ENCODE results near the gene TMED8.

TMED8 gene

GRCh38 chr14:77369285-77369684, 7.6 kb downstream of the TMED8 start:
- 82 to 83% methylated on average over 1 of the region's 1 CpG for whole genome bisulfite sequencing, 2 experiments
- H3K27ac ChIP-seq (ENCODE audit: insufficient read depth, low read depth, low read length, poor library complexity, severe bottlenecking) = no peak overlapping the region
- H3K4me3 ChIP-seq (ENCODE audit: insufficient read depth, low read depth, low read length) = no peak overlapping the region
- H3K36me3 ChIP-seq (ENCODE audit: control insufficient read depth, insufficient read depth, low read length) = no peaks in the 10 kb centered on the region
- no peaks in the 10 kb centered on the region for H3K9me3 ChIP-seq (ENCODE audit: control insufficient read depth, low read length)
- no peaks in the 10 kb centered on the region for H3K4me1 ChIP-seq (ENCODE audit: control insufficient read depth, insufficient read depth, low read length)
- no peaks in the 10 kb centered on the region for H3K27me3 ChIP-seq (ENCODE audit: control insufficient read depth, insufficient read depth, low read length, poor library complexity, severe bottlenecking)

GRCh38 chr14:77364146-77364545, 12.7 kb downstream of the TMED8 start:
- WGBS, 2 experiments = 84 to 94% methylated on average over 3 of the region's 3 CpGs
- H3K27ac ChIP-seq (ENCODE audit: insufficient read depth, low read depth, low read length, poor library complexity, severe bottlenecking) = no peak overlapping the region
- no peaks in the 10 kb centered on the region for H3K9me3 ChIP-seq (ENCODE audit: control insufficient read depth, low read length)
- H3K36me3 ChIP-seq (ENCODE audit: control insufficient read depth, insufficient read depth, low read length) = no peaks in the 10 kb centered on the region
- H3K27me3 ChIP-seq (ENCODE audit: control insufficient read depth, insufficient read depth, low read length, poor library complexity, severe bottlenecking) = no peaks in the 10 kb centered on the region
- H3K4me1 ChIP-seq (ENCODE audit: control insufficient read depth, insufficient read depth, low read length) = no peaks in the 10 kb centered on the region
- H3K4me3 ChIP-seq (ENCODE audit: insufficient read depth, low read depth, low read length) = no peak overlapping the region

- Histone ChIP-seq H3K36me3 (ENCODE audit: control insufficient read depth, insufficient read depth, low read length) (no peaks in the 10 kb centered on the region), H3K27me3 (ENCODE audit: control insufficient read depth, insufficient read depth, low read length, poor library complexity, severe bottlenecking) (no peaks in the 10 kb centered on the region), H3K9me3 (ENCODE audit: control insufficient read depth, low read length) (no peaks in the 10 kb centered on the region), H3K27ac (ENCODE audit: insufficient read depth, low read depth, low read length, poor library complexity, severe bottlenecking) (no peak overlapping the region), H3K4me3 (ENCODE audit: insufficient read depth, low read depth, low read length) (no peak overlapping the region), H3K4me1 (ENCODE audit: control insufficient read depth, insufficient read depth, low read length) (no peaks in the 10 kb centered on the region)
- 93 to 100% methylated on average over 1 of the region's 1 CpG for WGBS, 2 experiments
Measured at GRCh38 chr14:77359626-77360025, 17.3 kb downstream of the TMED8 start.

- H3K4me3 ChIP-seq (ENCODE audit: insufficient read depth, low read depth, low read length) = no peak overlapping the region
- no peaks in the 10 kb centered on the region for H3K4me1 ChIP-seq (ENCODE audit: control insufficient read depth, insufficient read depth, low read length)
- H3K9me3 ChIP-seq (ENCODE audit: control insufficient read depth, low read length) = no peaks in the 10 kb centered on the region
- WGBS, 2 experiments = 90 to 91% methylated on average over 4 of the region's 4 CpGs
- H3K36me3 ChIP-seq (ENCODE audit: control insufficient read depth, insufficient read depth, low read length) = no peaks in the 10 kb centered on the region
- no peak overlapping the region for H3K27ac ChIP-seq (ENCODE audit: insufficient read depth, low read depth, low read length, poor library complexity, severe bottlenecking)
- no peaks in the 10 kb centered on the region for H3K27me3 ChIP-seq (ENCODE audit: control insufficient read depth, insufficient read depth, low read length, poor library complexity, severe bottlenecking)
Measured at GRCh38 chr14:77356899-77357298, 20.0 kb downstream of the TMED8 start.

GRCh38 chr14:77355811-77356210, 21.1 kb downstream of the TMED8 start:
- WGBS, 2 experiments = 95 to 97% methylated on average over 4 of the region's 4 CpGs
- no peak overlapping the region for H3K27ac ChIP-seq (ENCODE audit: insufficient read depth, low read depth, low read length, poor library complexity, severe bottlenecking)

GRCh38 chr14:77353469-77354141, 23.3 kb downstream of the TMED8 start:
- 93 to 96% methylated on average over 5 of the region's 5 CpGs for WGBS, 2 experiments
- Histone ChIP-seq H3K27ac (ENCODE audit: insufficient read depth, low read depth, low read length, poor library complexity, severe bottlenecking) (no peak overlapping the region), H3K27me3 (ENCODE audit: control insufficient read depth, insufficient read depth, low read length, poor library complexity, severe bottlenecking) (no peaks in the 10 kb centered on the region)

More at GRCh38 chr14:77355811-77356210, 21.1 kb downstream of the TMED8 start:
- no peaks in the 10 kb centered on the region for H3K36me3 ChIP-seq (ENCODE audit: control insufficient read depth, insufficient read depth, low read length)
- H3K9me3 ChIP-seq (ENCODE audit: control insufficient read depth, low read length) = no peaks in the 10 kb centered on the region
- no peaks in the 10 kb centered on the region for H3K27me3 ChIP-seq (ENCODE audit: control insufficient read depth, insufficient read depth, low read length, poor library complexity, severe bottlenecking)
- H3K4me1 ChIP-seq (ENCODE audit: control insufficient read depth, insufficient read depth, low read length) = no peaks in the 10 kb centered on the region
- H3K4me3 ChIP-seq (ENCODE audit: insufficient read depth, low read depth, low read length) = no peak overlapping the region

GRCh38 chr14:77347751-77348150, 29.1 kb downstream of the TMED8 start:
- Histone ChIP-seq H3K27me3 (ENCODE audit: control insufficient read depth, insufficient read depth, low read length, poor library complexity, severe bottlenecking) (no peaks in the 10 kb centered on the region), H3K9me3 (ENCODE audit: control insufficient read depth, low read length) (no peaks in the 10 kb centered on the region), H3K27ac (ENCODE audit: insufficient read depth, low read depth, low read length, poor library complexity, severe bottlenecking) (no peak overlapping the region), H3K4me1 (ENCODE audit: control insufficient read depth, insufficient read depth, low read length) (peaks cover 3% of the 10 kb centered on the region), H3K4me3 (ENCODE audit: insufficient read depth, low read depth, low read length) (no peak overlapping the region), H3K36me3 (ENCODE audit: control insufficient read depth, insufficient read depth, low read length) (no peaks in the 10 kb centered on the region)
- 87 to 97% methylated on average over 3 of the region's 3 CpGs for WGBS, 2 experiments

More at GRCh38 chr14:77353469-77354141, 23.3 kb downstream of the TMED8 start:
- Histone ChIP-seq H3K36me3 (ENCODE audit: control insufficient read depth, insufficient read depth, low read length) (no peaks in the 10 kb centered on the region), H3K4me1 (ENCODE audit: control insufficient read depth, insufficient read depth, low read length) (no peaks in the 10 kb centered on the region), H3K9me3 (ENCODE audit: control insufficient read depth, low read length) (no peaks in the 10 kb centered on the region), H3K4me3 (ENCODE audit: insufficient read depth, low read depth, low read length) (no peak overlapping the region)

- H3K27ac ChIP-seq (ENCODE audit: insufficient read depth, low read depth, low read length, poor library complexity, severe bottlenecking) = no peak overlapping the region
- H3K9me3 ChIP-seq (ENCODE audit: control insufficient read depth, low read length) = no peaks in the 10 kb centered on the region
- WGBS, 2 experiments = 94 to 95% methylated on average over 2 of the region's 2 CpGs
- no peaks in the 10 kb centered on the region for H3K27me3 ChIP-seq (ENCODE audit: control insufficient read depth, insufficient read depth, low read length, poor library complexity, severe bottlenecking)
- peaks cover 3% of the 10 kb centered on the region for H3K4me1 ChIP-seq (ENCODE audit: control insufficient read depth, insufficient read depth, low read length)
- H3K4me3 ChIP-seq (ENCODE audit: insufficient read depth, low read depth, low read length) = no peak overlapping the region
- H3K36me3 ChIP-seq (ENCODE audit: control insufficient read depth, insufficient read depth, low read length) = peaks cover under 1% of the 10 kb centered on the region
Measured at GRCh38 chr14:77346495-77346894, 30.4 kb downstream of the TMED8 start.

GRCh38 chr14:77344377-77344996, 32.4 kb downstream of the TMED8 start:
- Histone ChIP-seq H3K27ac (ENCODE audit: insufficient read depth, low read depth, low read length, poor library complexity, severe bottlenecking) (no peak overlapping the region), H3K27me3 (ENCODE audit: control insufficient read depth, insufficient read depth, low read length, poor library complexity, severe bottlenecking) (no peaks in the 10 kb centered on the region), H3K9me3 (ENCODE audit: control insufficient read depth, low read length) (no peaks in the 10 kb centered on the region), H3K4me1 (ENCODE audit: control insufficient read depth, insufficient read depth, low read length) (peaks cover 3% of the 10 kb centered on the region), H3K4me3 (ENCODE audit: insufficient read depth, low read depth, low read length) (no peak overlapping the region), H3K36me3 (ENCODE audit: control insufficient read depth, insufficient read depth, low read length) (peaks cover 4% of the 10 kb centered on the region)
- WGBS, 2 experiments = 64 to 66% methylated on average over 3 of the region's 3 CpGs

GRCh38 chr14:77343662-77344061, 33.2 kb downstream of the TMED8 start:
- Histone ChIP-seq H3K4me3 (ENCODE audit: insufficient read depth, low read depth, low read length) (no peak overlapping the region), H3K4me1 (ENCODE audit: control insufficient read depth, insufficient read depth, low read length) (peaks cover 3% of the 10 kb centered on the region), H3K27me3 (ENCODE audit: control insufficient read depth, insufficient read depth, low read length, poor library complexity, severe bottlenecking) (no peaks in the 10 kb centered on the region), H3K36me3 (ENCODE audit: control insufficient read depth, insufficient read depth, low read length) (peaks cover 4% of the 10 kb centered on the region), H3K27ac (ENCODE audit: insufficient read depth, low read depth, low read length, poor library complexity, severe bottlenecking) (no peak overlapping the region), H3K9me3 (ENCODE audit: control insufficient read depth, low read length) (no peaks in the 10 kb centered on the region)
- 90 to 92% methylated on average over 2 of the region's 2 CpGs for WGBS, 2 experiments

All from ectodermal cell (in vitro differentiated cells).